ENCODE measurements around the gene NUAK1. TPM values are rescaled to one million over a fixed set of nuclear protein-coding genes. Genes with fewer than 3 reads are reported as not detected.

Gene NUAK1
- total and polyA plus RNA-seq, 2 experiments from 2014 or later, result 5.4 to 16.9 TPM

DNA sequence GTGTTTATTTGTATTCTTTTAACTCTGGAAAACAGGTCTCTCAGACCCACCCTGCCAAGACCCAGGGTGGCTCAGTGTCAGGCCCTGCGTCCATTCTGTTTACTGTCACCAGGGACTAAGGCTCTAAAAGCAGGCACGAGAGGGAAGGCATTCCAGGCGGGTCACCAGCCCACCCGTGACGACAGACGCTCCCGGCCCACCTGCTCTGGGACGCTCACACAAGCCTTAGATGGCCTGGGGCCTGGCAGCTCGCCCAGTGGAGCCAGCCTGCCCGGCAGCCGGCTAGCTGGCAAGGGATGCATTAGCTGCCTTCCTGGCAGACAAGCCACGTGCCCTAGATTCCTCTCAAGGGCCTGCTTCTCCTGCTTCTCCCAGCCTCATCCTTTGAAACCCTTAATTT, 9.2 kb upstream of the NUAK1 start:
- TF ChIP-seq JUNB (IDR thresholded peaks at IDR 0.05; ENCODE audit: unreplicated experiment) (no peak), REST (IDR thresholded peaks at IDR 0.05; ENCODE audit: unreplicated experiment) (no peak), CREB1 (CRISPR knock-in tag; IDR thresholded peaks at IDR 0.05; ENCODE audit: low read depth) (no peak), ZNF462 (CRISPR knock-in tag; IDR thresholded peaks at IDR 0.05) (no peak), EZH2 (IDR thresholded peaks at IDR 0.05; ENCODE audit: low read depth, unreplicated experiment) (no peak), STAT1 (IDR thresholded peaks at IDR 0.05; ENCODE audit: unreplicated experiment) (no peak), CTCF (conservative IDR thresholded peaks at IDR 0.05; ENCODE audit: low read depth in 2 of 2) (no peak), ETS1 (IDR thresholded peaks at IDR 0.05) (no peak), POLR2AphosphoS5 (IDR thresholded peaks at IDR 0.05; ENCODE audit: low read depth) (no peak), EZH2phosphoT487 (IDR thresholded peaks at IDR 0.05; ENCODE audit: unreplicated experiment) (no peak)
- H4K20me1 ChIP-seq (replicated peaks; ENCODE audit: insufficient read depth), result no peaks in the 10 kb centered on the region

More for the DNA sequence above, 9.2 kb upstream of the NUAK1 start:
- no peak overlapping the region for H2AFZ ChIP-seq
- ATAC-seq (no peak), DNase-seq (ENCODE audit: low spot score) (no peak)
- H3K4me1 ChIP-seq (ENCODE audit: insufficient read depth), result peaks cover 13% of the 10 kb centered on the region
- Mint-ChIP-seq H3K4me3 (no peak overlapping the region), H3K9me3 (no peaks in the 10 kb centered on the region), H3K4me1 (peaks cover 22% of the 10 kb centered on the region), H3K36me3 (ENCODE audit: low read depth) (no peaks in the 10 kb centered on the region), H3K27ac (no peak overlapping the region), H3K27me3 (ENCODE audit: insufficient read depth, low read depth, poor library complexity) (peaks cover under 1% of the 10 kb centered on the region)
- no peaks in the 10 kb centered on the region for H3K36me3 ChIP-seq (ENCODE audit: insufficient read depth)
- peaks cover 16% of the 10 kb centered on the region for H3K79me2 ChIP-seq (replicated peaks; ENCODE audit: insufficient read depth)
- no peak overlapping the region for H3K4me3 ChIP-seq
- H3K4me2 ChIP-seq, result no peak overlapping the region
- no peaks in the 10 kb centered on the region; the same call in 1 of the 2 replicates for H3F3A ChIP-seq (replicated peaks; ENCODE audit: low read depth)
- H3K9me2 ChIP-seq (ENCODE audit: insufficient read depth), result no peaks in the 10 kb centered on the region
- no peaks in the 10 kb centered on the region for H3K27me3 ChIP-seq (ENCODE audit: insufficient read depth)
- no peak overlapping the region for H3K27ac ChIP-seq (ENCODE audit: low read depth)

All from GM23338 (cell line).